CD8-positive, alpha-beta memory T cell (primary cell): Measurements from ENCODE around the gene PRKAG2. TPM values are rescaled to one million over a fixed set of nuclear protein-coding genes. Genes with fewer than 3 reads are reported as not detected.
A peak's percentile ranks its signal among the peaks of the same experiment; 100 is the strongest.

Source experiments
- CTCF ChIA-PET: fragments of 350-600 bp; sonication (Branson Sonifier 250); formaldehyde crosslinking; loops from one replicate; lab custom pipeline; 2021; ENCODE audit warnings: antibody characterized with exemption; lab: Charles Lee
- POLR2A ChIA-PET: fragments of 350-600 bp; sonication (Branson Sonifier 250); formaldehyde crosslinking; loops from one replicate; lab custom pipeline; 2021; ENCODE audit warnings: antibody characterized with exemption; lab: Charles Lee
- DNase-seq, 5 donors: peaks; one replicate each; pipeline versions ENCODE4 v3.0.0 to v3.0.0-alpha.2; 2020 to 2022; ENCODE audit warnings: mixed read lengths in 1 of 5
- H3K27ac ChIP-seq: one replicate; pipeline ENCODE4 v1.7.0; 2013; ENCODE audit warnings: low read depth, mild to moderate bottlenecking, low read length, moderate library complexity
- H3K27me3 ChIP-seq: 2 replicates; pipeline ENCODE4 v1.7.0; 2013; ENCODE audit warnings: low read length, mild to moderate bottlenecking; ENCODE audit not compliant: insufficient read depth, poor library complexity, severe bottlenecking
- H3K36me3 ChIP-seq: 2 replicates; pipeline ENCODE4 v1.7.0; 2013; ENCODE audit warnings: mild to moderate bottlenecking, low read length, moderate library complexity; ENCODE audit not compliant: insufficient read depth
- H3K4me1 ChIP-seq: 2 replicates; pipeline ENCODE4 v1.7.0; 2013; ENCODE audit warnings: mild to moderate bottlenecking, low read length, moderate library complexity; ENCODE audit not compliant: insufficient read depth
- H3K4me3 ChIP-seq: 2 replicates; pipeline ENCODE4 v1.7.0; 2013; ENCODE audit warnings: mild to moderate bottlenecking, low read length
- H3K9me3 ChIP-seq: 2 replicates; pipeline ENCODE4 v1.7.0; 2013; ENCODE audit warnings: mild to moderate bottlenecking, low read length
- H3K27ac Mint-ChIP-seq, 8 donors: one replicate each; pipeline ENCODE4 v1.8.0; 2020 to 2021; ENCODE audit warnings: mixed read lengths in 8 of 8, mild to moderate bottlenecking in 6 of 8, inconsistent platforms in 3 of 8, moderate library complexity in 3 of 8
- H3K27me3 Mint-ChIP-seq, 2 donors: one replicate each; pipeline ENCODE4 v1.8.0; 2020 to 2021; ENCODE audit warnings: mixed read lengths in 2 of 2, mild to moderate bottlenecking in 1 of 2, moderate library complexity in 1 of 2
- H3K36me3 Mint-ChIP-seq, 3 donors: one replicate each; pipeline ENCODE4 v1.8.0; 2020 to 2021; ENCODE audit warnings: mixed read lengths in 3 of 3, inconsistent platforms in 1 of 3, mild to moderate bottlenecking in 1 of 3
- H3K4me1 Mint-ChIP-seq, 3 donors: one replicate each; pipeline ENCODE4 v1.8.0; 2020 to 2021; ENCODE audit warnings: mixed read lengths in 3 of 3, inconsistent platforms in 1 of 3, mild to moderate bottlenecking in 1 of 3
- H3K4me3 Mint-ChIP-seq, 7 donors: one replicate each; pipeline ENCODE4 v1.8.0; 2020 to 2021; ENCODE audit warnings: mixed read lengths in 7 of 7, mild to moderate bottlenecking in 6 of 7, moderate library complexity in 4 of 7, inconsistent platforms in 2 of 7
- H3K9me3 Mint-ChIP-seq, 5 donors: one replicate each; pipeline ENCODE4 v1.8.0; 2020 to 2022; ENCODE audit warnings: mixed read lengths in 5 of 5, mild to moderate bottlenecking in 3 of 5, moderate library complexity in 2 of 5, inconsistent platforms in 1 of 5
- polyA plus RNA-seq: library from polyadenylated mRNA; unstranded; fragments of 300-500 nt; fragmentation: Illumina TruSeq; gene quantifications from one replicate; pipeline ENCODE4 v1.2.3, GENCODE V29; 2021
- total RNA-seq, 2 experiments: library from RNA; stranded (reverse); gene quantifications; one replicate each; pipeline ENCODE4 v1.2.3, GENCODE V29; 2021

The PRKAG2 gene
- total and polyA plus RNA-seq, 3 experiments from 2014 or later: 23.1 to 31.4 (median 27.2) TPM

GRCh38 chr7:151886783-151887182 is 9.9 kb upstream of the PRKAG2 start:
- Mint-ChIP-seq H3K4me1 (no peaks in the 10 kb centered on the region), H3K27me3 (peaks cover 11 to 41% of the 10 kb centered on the region in 2 donors), H3K36me3 (no peaks in the 10 kb centered on the region), H3K27ac (no peak overlapping the region), H3K9me3 (no peaks in the 10 kb centered on the region), H3K4me3 (no peak overlapping the region)
- no peak overlapping the region for H3K4me3 ChIP-seq
- H3K36me3 ChIP-seq: no peaks in the 10 kb centered on the region
- CTCF ChIA-PET: no interaction called here
- no peak overlapping the region for H3K27ac ChIP-seq
- no peaks in the 10 kb centered on the region for H3K9me3 ChIP-seq
- no peak for DNase-seq
- H3K27me3 ChIP-seq: no peaks in the 10 kb centered on the region
- POLR2A ChIA-PET: no interaction called here
- H3K4me1 ChIP-seq: no peaks in the 10 kb centered on the region

- POLR2A ChIA-PET: no interaction called here
- H3K4me1 Mint-ChIP-seq: no peaks in the 10 kb centered on the region
- H3K27me3 Mint-ChIP-seq: peaks cover 11 to 27% of the 10 kb centered on the region in 2 donors
- no peak overlapping the region for H3K4me3 ChIP-seq
- CTCF ChIA-PET: no interaction called here
- H3K36me3 ChIP-seq: no peaks in the 10 kb centered on the region
- no peaks in the 10 kb centered on the region for H3K36me3 Mint-ChIP-seq
- no peaks in the 10 kb centered on the region for H3K27me3 ChIP-seq
- H3K4me1 ChIP-seq: no peaks in the 10 kb centered on the region
- H3K27ac Mint-ChIP-seq: no peak overlapping the region
- H3K9me3 Mint-ChIP-seq: no peaks in the 10 kb centered on the region
- H3K9me3 ChIP-seq: no peaks in the 10 kb centered on the region
- H3K27ac ChIP-seq: no peak overlapping the region
- no peak for DNase-seq
- no peak overlapping the region for H3K4me3 Mint-ChIP-seq
Observed at GRCh38 chr7:151885202-151885580, 8.3 kb upstream of the PRKAG2 start.

GRCh38 chr7:151884312-151885201 is 7.6 kb upstream of the PRKAG2 start:
- Histone ChIP-seq H3K27me3 (no peaks in the 10 kb centered on the region), H3K4me1 (no peaks in the 10 kb centered on the region), H3K9me3 (no peaks in the 10 kb centered on the region), H3K4me3 (no peak overlapping the region), H3K36me3 (no peaks in the 10 kb centered on the region), H3K27ac (no peak overlapping the region)
- H3K36me3 Mint-ChIP-seq: no peaks in the 10 kb centered on the region
- no peaks in the 10 kb centered on the region for H3K9me3 Mint-ChIP-seq
- H3K27me3 Mint-ChIP-seq: peaks cover 11 to 27% of the 10 kb centered on the region in 2 donors
- H3K4me3 Mint-ChIP-seq: no peak overlapping the region
- DNase-seq: no peak
- CTCF ChIA-PET: interaction anchor here (2.3 kb wide), 1 partner anchor 15 kb away, joined by 5 read pairs; no protein-coding TSS in a partner anchor
- no peaks in the 10 kb centered on the region for H3K4me1 Mint-ChIP-seq
- no peak overlapping the region for H3K27ac Mint-ChIP-seq
- POLR2A ChIA-PET: no interaction called here

- no peak overlapping the region for H3K4me3 Mint-ChIP-seq
- no peak overlapping the region for H3K4me3 ChIP-seq
- no peaks in the 10 kb centered on the region for H3K4me1 ChIP-seq
- H3K27ac Mint-ChIP-seq: no peak overlapping the region
- H3K27me3 ChIP-seq: no peaks in the 10 kb centered on the region
- no peaks in the 10 kb centered on the region for H3K36me3 Mint-ChIP-seq
- no peaks in the 10 kb centered on the region for H3K9me3 ChIP-seq
- no peak overlapping the region for H3K27ac ChIP-seq
- POLR2A ChIA-PET: no interaction called here
- no peaks in the 10 kb centered on the region for H3K4me1 Mint-ChIP-seq
- peaks cover 10 to 27% of the 10 kb centered on the region in 2 donors for H3K27me3 Mint-ChIP-seq
- H3K9me3 Mint-ChIP-seq: no peaks in the 10 kb centered on the region
- CTCF ChIA-PET: interaction anchor here (2.3 kb wide), 1 partner anchor 14 kb away, joined by 5 read pairs; no protein-coding TSS in a partner anchor
- DNase-seq: no peak
- no peaks in the 10 kb centered on the region for H3K36me3 ChIP-seq
Observed at GRCh38 chr7:151883857-151884256, 6.9 kb upstream of the PRKAG2 start.

- Mint-ChIP-seq H3K27me3 (peaks cover 6 to 27% of the 10 kb centered on the region in 2 donors), H3K9me3 (no peaks in the 10 kb centered on the region), H3K36me3 (no peaks in the 10 kb centered on the region), H3K4me3 (peak overlapping the region in 1 of 7 donors; percentile 25), H3K4me1 (peaks cover 0 to 6% (median 0%) of the 10 kb centered on the region in 3 donors), H3K27ac (no peak overlapping the region)
- no peaks in the 10 kb centered on the region for H3K9me3 ChIP-seq
- DNase-seq: no peak
- H3K27me3 ChIP-seq: no peaks in the 10 kb centered on the region
- H3K27ac ChIP-seq: no peak overlapping the region
- H3K4me1 ChIP-seq: peaks cover 5% of the 10 kb centered on the region
- ChIA-PET CTCF (interaction anchor here (0.6 to 2.3 kb wide), 3 partner anchors 13 to 100 kb away, joined by 3 to 5 read pairs (median 3); no protein-coding TSS in a partner anchor), POLR2A (no interaction called here)
- H3K4me3 ChIP-seq: no peak overlapping the region
- no peaks in the 10 kb centered on the region for H3K36me3 ChIP-seq
Observed at GRCh38 chr7:151882734-151883133, 5.8 kb upstream of the PRKAG2 start.

GRCh38 chr7:151880688-151881087 is 3.8 kb upstream of the PRKAG2 start:
- no peak for DNase-seq
- Histone ChIP-seq H3K9me3 (no peaks in the 10 kb centered on the region), H3K27ac (no peak overlapping the region), H3K4me1 (peaks cover 6% of the 10 kb centered on the region), H3K36me3 (no peaks in the 10 kb centered on the region), H3K4me3 (no peak overlapping the region), H3K27me3 (no peaks in the 10 kb centered on the region)
- no peak overlapping the region for H3K4me3 Mint-ChIP-seq
- ChIA-PET POLR2A (no interaction called here), CTCF (no interaction called here)
- H3K36me3 Mint-ChIP-seq: peaks cover 0 to 7% (median 0%) of the 10 kb centered on the region in 3 donors
- H3K27ac Mint-ChIP-seq: no peak overlapping the region
- no peaks in the 10 kb centered on the region for H3K9me3 Mint-ChIP-seq
- H3K27me3 Mint-ChIP-seq: peaks cover 4 to 11% of the 10 kb centered on the region in 2 donors
- peaks cover 0 to 6% (median 0%) of the 10 kb centered on the region in 3 donors for H3K4me1 Mint-ChIP-seq

GRCh38 chr7:151877911-151878835 is 1.3 kb upstream of the PRKAG2 start:
- Mint-ChIP-seq H3K4me3 (peak overlapping the region; percentile 69 to 100 (median 77)), H3K9me3 (no peaks in the 10 kb centered on the region), H3K27ac (peak overlapping the region in 5 of 8 donors; percentile 17 to 98 (median 79)), H3K27me3 (peaks cover 0 to 2% of the 10 kb centered on the region in 2 donors), H3K4me1 (peaks cover 6 to 19% (median 13%) of the 10 kb centered on the region in 3 donors), H3K36me3 (peaks cover 0 to 13% (median 0%) of the 10 kb centered on the region in 3 donors)
- Histone ChIP-seq H3K4me1 (peaks cover 12% of the 10 kb centered on the region), H3K36me3 (no peaks in the 10 kb centered on the region), H3K9me3 (no peaks in the 10 kb centered on the region), H3K4me3 (peak overlapping the region; percentile 43), H3K27ac (no peak overlapping the region), H3K27me3 (no peaks in the 10 kb centered on the region)
- ChIA-PET CTCF (no interaction called here), POLR2A (no interaction called here)
- peak in 1 of 5 donors; percentile 41 for DNase-seq
